ENCODE measurements around the gene STARD8.

GRCh38 chrX:68748030-68748429, 100.6 kb downstream of the STARD8 start:
- TF ChIP-seq, protein P1, sequence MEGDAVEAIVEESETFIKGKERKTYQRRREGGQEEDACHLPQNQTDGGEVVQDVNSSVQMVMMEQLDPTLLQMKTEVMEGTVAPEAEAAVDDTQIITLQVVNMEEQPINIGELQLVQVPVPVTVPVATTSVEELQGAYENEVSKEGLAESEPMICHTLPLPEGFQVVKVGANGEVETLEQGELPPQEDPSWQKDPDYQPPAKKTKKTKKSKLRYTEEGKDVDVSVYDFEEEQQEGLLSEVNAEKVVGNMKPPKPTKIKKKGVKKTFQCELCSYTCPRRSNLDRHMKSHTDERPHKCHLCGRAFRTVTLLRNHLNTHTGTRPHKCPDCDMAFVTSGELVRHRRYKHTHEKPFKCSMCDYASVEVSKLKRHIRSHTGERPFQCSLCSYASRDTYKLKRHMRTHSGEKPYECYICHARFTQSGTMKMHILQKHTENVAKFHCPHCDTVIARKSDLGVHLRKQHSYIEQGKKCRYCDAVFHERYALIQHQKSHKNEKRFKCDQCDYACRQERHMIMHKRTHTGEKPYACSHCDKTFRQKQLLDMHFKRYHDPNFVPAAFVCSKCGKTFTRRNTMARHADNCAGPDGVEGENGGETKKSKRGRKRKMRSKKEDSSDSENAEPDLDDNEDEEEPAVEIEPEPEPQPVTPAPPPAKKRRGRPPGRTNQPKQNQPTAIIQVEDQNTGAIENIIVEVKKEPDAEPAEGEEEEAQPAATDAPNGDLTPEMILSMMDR (IDR thresholded peaks at IDR 0.05), result no peak
- TF ChIP-seq POLR2A (IDR thresholded peaks at IDR 0.05), result no peak
